OCI-LY7 (cell line): ENCODE measurements around the gene KRT28. TPM values are rescaled to one million over a fixed set of nuclear protein-coding genes. Genes with fewer than 3 reads are reported as not detected.

Source experiments
- BruUV-seq: library from RNA; stranded (reverse); fragments of 400-500 nt; replicated peaks from 2 replicates; lab custom pipeline; 2021; lab: Mats Ljungman, UMichigan
- CTCF ChIA-PET: fragments of 300-600 bp; sonication (Branson Sonifier 250); formaldehyde crosslinking; loops from one replicate; lab custom pipeline; 2022; ENCODE audit warnings: antibody characterized with exemption; ENCODE audit not compliant: unreplicated experiment; lab: Charles Lee
- POLR2A ChIA-PET: fragments of 300-600 bp; sonication (Branson Sonifier 250); formaldehyde crosslinking; loops from one replicate; lab custom pipeline; 2022; ENCODE audit warnings: antibody characterized with exemption; lab: Charles Lee
- DNase-seq: peaks from one replicate; pipeline ENCODE4 v3.0.0-alpha.2; 2015; ENCODE audit warnings: low spot score
- H2AFZ ChIP-seq: fragments of 200-600 bp; sonication (generic), shearing (Covaris generic); 2 replicates; pipeline ENCODE4 v1.6.1; 2014; ENCODE audit warnings: mild to moderate bottlenecking, antibody characterized with exemption, low read length, moderate library complexity
- H3K27ac ChIP-seq: fragments of 200-600 bp; sonication (generic); 2 replicates; pipeline ENCODE4 v1.5.1; 2014; ENCODE audit warnings: mixed run types, low read depth, mild to moderate bottlenecking, moderate library complexity, low read length, inconsistent platforms; ENCODE audit not compliant: poor library complexity, severe bottlenecking
- H3K36me3 ChIP-seq: fragments of 200-600 bp; sonication (generic); 2 replicates; pipeline ENCODE4 v1.6.1; 2014; ENCODE audit warnings: mild to moderate bottlenecking, antibody characterized with exemption, low read length, moderate library complexity, mixed read lengths; ENCODE audit not compliant: insufficient read depth
- H3K4me1 ChIP-seq: fragments of 200-600 bp; sonication (generic); 2 replicates; pipeline ENCODE4 v1.5.1; 2014; ENCODE audit warnings: mild to moderate bottlenecking, low read length; ENCODE audit not compliant: insufficient read depth, poor library complexity, severe bottlenecking
- H3K4me2 ChIP-seq: fragments of 200-600 bp; sonication (generic); 2 replicates; pipeline ENCODE4 v1.6.1; 2014; ENCODE audit warnings: mild to moderate bottlenecking, low read length
- H3K4me3 ChIP-seq: fragments of 200-600 bp; sonication (generic); 2 replicates; pipeline ENCODE4 v1.5.1; 2014; ENCODE audit warnings: mild to moderate bottlenecking, low read depth, low read length; ENCODE audit not compliant: poor library complexity, severe bottlenecking
- H3K79me2 ChIP-seq: fragments of 200-600 bp; sonication (generic); 2 replicates; pipeline ENCODE4 v1.6.1; 2016; ENCODE audit warnings: low read depth, mild to moderate bottlenecking, low read length, moderate library complexity, mixed read lengths; ENCODE audit not compliant: insufficient read depth
- H3K9me2 ChIP-seq: fragments of 200-600 bp; sonication (generic); 2 replicates; pipeline ENCODE4 v1.6.1; 2016; ENCODE audit warnings: mild to moderate bottlenecking, low read length, mixed read lengths; ENCODE audit not compliant: insufficient read depth
- H3K9me3 ChIP-seq: fragments of 200-600 bp; sonication (generic); 2 replicates; pipeline ENCODE4 v1.6.1; 2014; ENCODE audit warnings: mild to moderate bottlenecking, mixed run types, low read length, mixed read lengths
- H4K20me1 ChIP-seq: fragments of 200-600 bp; sonication (generic); 2 replicates; pipeline ENCODE4 v1.6.1; 2014; ENCODE audit warnings: mild to moderate bottlenecking, antibody characterized with exemption, low read length, moderate library complexity, mixed read lengths; ENCODE audit not compliant: insufficient read depth
- EZH2phosphoT487 ChIP-seq: fragments of 200-600 bp; sonication (generic); IDR thresholded peaks from 2 replicates; pipeline ENCODE4 v1.6.1; 2018; ENCODE audit warnings: low read depth, borderline replicate concordance, mild to moderate bottlenecking, mixed run types, antibody characterized with exemption, low read length, moderate library complexity, mixed read lengths
- intact Hi-C: fragments of 100-400 bp; cut with micrococcal nuclease; formaldehyde crosslinking; loops from one replicate; pipeline ENCODE4 v1.10.0; 2022; ENCODE audit not compliant: unreplicated experiment
- total RNA-seq, 2 experiments: library from RNA; depleted of rRNA in 1 of 2; stranded (reverse); fragments of >200 nt in 1 of 2; shearing (Covaris generic) in 1 of 2; gene quantifications; 2 replicates each; pipeline ENCODE4 v1.2.3, GENCODE V29; 2014 to 2022
- TF ChIP-seq, protein P1 (sequence below): fragments of 200-600 bp; sonication (generic); conservative IDR thresholded peaks from 2 replicates; pipeline ENCODE4 v1.5.1; 2014; ENCODE audit warnings: mild to moderate bottlenecking, antibody characterized with exemption, low read length, moderate library complexity, mixed read lengths

KRT28 gene
- total RNA-seq, 2 experiments from 2014 or later, result not detected

DNA sequence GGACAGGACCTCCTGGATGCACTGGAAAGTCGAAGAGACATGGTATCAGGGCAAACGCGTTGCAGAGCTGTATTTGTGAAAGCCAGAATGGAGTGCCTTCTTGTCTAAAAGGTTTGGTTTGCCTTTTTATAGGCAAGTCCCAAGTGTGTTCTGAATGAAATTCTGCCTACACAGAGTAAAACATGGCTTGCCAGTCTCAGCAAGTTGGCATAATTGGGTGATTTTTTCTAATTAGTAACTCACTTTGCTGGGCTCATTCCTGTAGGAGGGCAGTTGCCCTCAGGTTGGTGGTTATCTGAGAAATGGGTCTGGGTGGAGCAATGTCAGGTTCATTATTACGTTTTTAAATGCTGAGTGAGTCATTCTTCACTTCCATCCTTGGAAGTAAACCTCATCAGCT, 44.5 kb downstream of the KRT28 start, which contains the start of gene KRT25:
Gene KRT25 (minus strand): TSS at position 101 of the 400 bp plus-strand sequence. CDS start 60 bp downstream, at position 41.
- no peak for DNase-seq
- CTCF ChIA-PET, result no interaction called here
- Histone ChIP-seq H3K4me3 (no peak within 1 kb of the TSS), H3K9me3 (peaks cover 10% of the 10 kb centered on the region), H3K4me2 (no peak within 1 kb of the TSS), H3K36me3 (no peaks in the 10 kb centered on the region), H3K79me2 (no peaks in the 10 kb centered on the region), H3K9me2 (no peaks in the 10 kb centered on the region), H3K4me1 (no peaks in the 10 kb centered on the region), H4K20me1 (no peaks in the 10 kb centered on the region), H2AFZ (no peak within 1 kb of the TSS), H3K27ac (no peak within 1 kb of the TSS)
- intact Hi-C loops, result no loop called here
- POLR2A ChIA-PET, result interaction anchor here (0.6 kb wide), 1 partner anchor 28 kb away, joined by 3 read pairs; no protein-coding TSS in a partner anchor
- no peak for TF ChIP-seq EZH2phosphoT487
- TF ChIP-seq, protein P1, sequence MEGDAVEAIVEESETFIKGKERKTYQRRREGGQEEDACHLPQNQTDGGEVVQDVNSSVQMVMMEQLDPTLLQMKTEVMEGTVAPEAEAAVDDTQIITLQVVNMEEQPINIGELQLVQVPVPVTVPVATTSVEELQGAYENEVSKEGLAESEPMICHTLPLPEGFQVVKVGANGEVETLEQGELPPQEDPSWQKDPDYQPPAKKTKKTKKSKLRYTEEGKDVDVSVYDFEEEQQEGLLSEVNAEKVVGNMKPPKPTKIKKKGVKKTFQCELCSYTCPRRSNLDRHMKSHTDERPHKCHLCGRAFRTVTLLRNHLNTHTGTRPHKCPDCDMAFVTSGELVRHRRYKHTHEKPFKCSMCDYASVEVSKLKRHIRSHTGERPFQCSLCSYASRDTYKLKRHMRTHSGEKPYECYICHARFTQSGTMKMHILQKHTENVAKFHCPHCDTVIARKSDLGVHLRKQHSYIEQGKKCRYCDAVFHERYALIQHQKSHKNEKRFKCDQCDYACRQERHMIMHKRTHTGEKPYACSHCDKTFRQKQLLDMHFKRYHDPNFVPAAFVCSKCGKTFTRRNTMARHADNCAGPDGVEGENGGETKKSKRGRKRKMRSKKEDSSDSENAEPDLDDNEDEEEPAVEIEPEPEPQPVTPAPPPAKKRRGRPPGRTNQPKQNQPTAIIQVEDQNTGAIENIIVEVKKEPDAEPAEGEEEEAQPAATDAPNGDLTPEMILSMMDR, result no peak
- BruUV-seq, result no TSS peak

DNA sequence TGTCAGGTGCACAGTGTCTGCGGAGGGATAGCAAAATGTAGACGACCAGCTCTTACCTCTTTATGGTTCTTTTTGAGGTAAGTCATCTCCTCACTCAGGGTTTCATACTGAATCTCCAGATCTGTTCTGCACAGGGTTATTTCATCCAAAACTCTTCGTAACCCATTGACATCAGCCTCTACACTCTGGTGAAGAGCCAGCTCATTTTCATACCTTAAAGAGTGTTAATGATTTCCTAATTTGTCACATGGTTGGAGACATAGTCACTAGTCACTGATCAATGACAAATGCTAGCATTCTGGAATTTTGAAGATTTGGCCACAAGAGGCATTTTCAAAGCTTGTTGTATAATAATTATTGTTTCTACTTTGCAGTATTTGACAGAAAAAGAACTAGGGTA, 46.0 kb downstream of the KRT28 start:
- no peak overlapping the region for H3K4me2 ChIP-seq
- TF ChIP-seq EZH2phosphoT487, result no peak
- TF ChIP-seq, protein P1, result no peak
- no peak overlapping the region for H3K27ac ChIP-seq
- H3K9me3 ChIP-seq, result no peaks in the 10 kb centered on the region
- BruUV-seq, result no TSS peak
- ChIA-PET CTCF (no interaction called here), POLR2A (interaction anchor here (0.6 kb wide), 3 partner anchors 101 to 1357 kb away, joined by 3 to 5 read pairs (median 3); no protein-coding TSS in a partner anchor)
- H3K36me3 ChIP-seq, result no peaks in the 10 kb centered on the region
- intact Hi-C loops, result no loop called here
- H4K20me1 ChIP-seq, result no peaks in the 10 kb centered on the region
- no peaks in the 10 kb centered on the region for H3K79me2 ChIP-seq
- H3K4me1 ChIP-seq, result no peaks in the 10 kb centered on the region
- H3K4me3 ChIP-seq, result no peak overlapping the region
- no peak for DNase-seq
- no peak overlapping the region for H2AFZ ChIP-seq
- H3K9me2 ChIP-seq, result no peaks in the 10 kb centered on the region

DNA sequence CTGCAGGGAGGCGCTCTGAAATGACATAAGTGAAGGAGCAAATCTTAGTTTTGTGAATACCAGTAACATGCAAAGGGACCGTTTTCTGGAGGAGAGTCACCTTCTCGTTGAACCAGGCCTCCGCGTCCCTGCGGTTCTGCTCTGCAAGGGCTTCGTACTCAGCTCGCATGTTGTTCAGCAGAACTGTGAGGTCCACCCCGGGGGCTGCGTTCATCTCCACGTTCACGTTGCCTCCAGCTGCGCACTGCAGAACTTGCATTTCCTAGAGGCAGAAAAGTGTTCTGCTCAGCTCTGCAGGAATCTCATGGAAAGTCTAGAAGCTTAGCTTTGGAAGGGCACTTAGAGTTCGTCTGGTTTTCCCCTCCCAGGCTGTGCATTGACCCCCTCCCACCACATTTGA, 48.7 kb downstream of the KRT28 start:
- Histone ChIP-seq H4K20me1 (no peaks in the 10 kb centered on the region), H3K4me1 (no peaks in the 10 kb centered on the region), H3K27ac (no peak overlapping the region), H3K9me2 (no peaks in the 10 kb centered on the region), H3K4me2 (no peak overlapping the region), H3K9me3 (no peaks in the 10 kb centered on the region), H3K79me2 (no peaks in the 10 kb centered on the region), H3K36me3 (no peaks in the 10 kb centered on the region), H2AFZ (no peak overlapping the region), H3K4me3 (no peak overlapping the region)
- no TSS peak for BruUV-seq
- POLR2A ChIA-PET, result no interaction called here
- no peak for TF ChIP-seq EZH2phosphoT487
- TF ChIP-seq, protein P1, result no peak
- DNase-seq, result no peak
- intact Hi-C loops, result no loop called here
- CTCF ChIA-PET, result no interaction called here
